Activated CD8-positive, alpha-beta memory T cell treated with anti-CD3 and anti-CD28 coated beads, Interleukin-2, amount 50 U/mL, for 4 hours (primary cell): ENCODE measurements around the gene TMCO4.
A peak's percentile ranks its signal among the peaks of the same experiment; 100 is the strongest.

Experiments
- DNase-seq: peaks from one replicate; pipeline ENCODE4 v3.0.0-alpha.2; 2020

TMCO4 gene

GRCh38 chr1:19712928-19713327 lies 86.8 kb downstream of the TMCO4 start:
- DNase-seq: no peak

GRCh38 chr1:19710825-19711611 lies 88.7 kb downstream of the TMCO4 start:
- no peak for DNase-seq

GRCh38 chr1:19709260-19709793 lies 90.4 kb downstream of the TMCO4 start:
- no peak for DNase-seq

- DNase-seq: no peak
Observed at GRCh38 chr1:19708567-19709110, 91.1 kb downstream of the TMCO4 start.

GRCh38 chr1:19706136-19706535 lies 93.6 kb downstream of the TMCO4 start:
- no peak for DNase-seq

- DNase-seq: no peak
Observed at GRCh38 chr1:19705464-19705863, 94.3 kb downstream of the TMCO4 start.

GRCh38 chr1:19704247-19705113 lies 95.2 kb downstream of the TMCO4 start:
- DNase-seq: peak; percentile 62

GRCh38 chr1:19703280-19703679 lies 96.4 kb downstream of the TMCO4 start:
- DNase-seq: no peak

GRCh38 chr1:19700079-19700777 lies 99.5 kb downstream of the TMCO4 start:
- DNase-seq: no peak

- DNase-seq: no peak
Observed at GRCh38 chr1:19698181-19698580, 101.5 kb downstream of the TMCO4 start.

GRCh38 chr1:19696820-19697219 lies 102.9 kb downstream of the TMCO4 start:
- no peak for DNase-seq

GRCh38 chr1:19695772-19696171 lies 103.9 kb downstream of the TMCO4 start:
- DNase-seq: no peak

- DNase-seq: no peak
Observed at GRCh38 chr1:19694298-19694697, 105.4 kb downstream of the TMCO4 start.

GRCh38 chr1:19690342-19690741 lies 109.4 kb downstream of the TMCO4 start:
- DNase-seq: no peak

- no peak for DNase-seq
Observed at GRCh38 chr1:19689856-19690255, 109.9 kb downstream of the TMCO4 start.

- no peak for DNase-seq
Observed at GRCh38 chr1:19689085-19689757, 110.5 kb downstream of the TMCO4 start.

GRCh38 chr1:19688041-19688842 lies 111.5 kb downstream of the TMCO4 start:
- no peak for DNase-seq

- no peak for DNase-seq
Observed at GRCh38 chr1:19687414-19687813, 112.3 kb downstream of the TMCO4 start.

GRCh38 chr1:19685994-19686393 lies 113.7 kb downstream of the TMCO4 start:
- no peak for DNase-seq

- DNase-seq: no peak
Observed at GRCh38 chr1:19684677-19685076, 115.0 kb downstream of the TMCO4 start.

- DNase-seq: no peak
Observed at GRCh38 chr1:19683351-19683750, 116.4 kb downstream of the TMCO4 start.
